GM13977 (cell line): ENCODE results near the gene CHKB.

ENCODE experiments used
- DNase-seq: peaks from one replicate; pipeline ENCODE4 v3.0.0; 2012; ENCODE audit warnings: low spot score
- CTCF ChIP-seq: IDR thresholded peaks from 2 replicates; pipeline ENCODE4 v1.5.1; 2012; ENCODE audit warnings: mild to moderate bottlenecking, control low read depth; ENCODE audit not compliant: insufficient read depth; ENCODE audit errors: extremely low read depth, missing control alignments
- in situ Hi-C: fragments of 300-500 bp; cut with MboI; formaldehyde crosslinking; loops from one replicate; pipeline ENCODE4 v1.12.0; 2022; ENCODE audit warnings: low sequenced_read_pairs, low pct_unique_long_range_greater_than_20kb, mixed read lengths, inconsistent platforms; ENCODE audit not compliant: unreplicated experiment

CHKB gene, protein sequence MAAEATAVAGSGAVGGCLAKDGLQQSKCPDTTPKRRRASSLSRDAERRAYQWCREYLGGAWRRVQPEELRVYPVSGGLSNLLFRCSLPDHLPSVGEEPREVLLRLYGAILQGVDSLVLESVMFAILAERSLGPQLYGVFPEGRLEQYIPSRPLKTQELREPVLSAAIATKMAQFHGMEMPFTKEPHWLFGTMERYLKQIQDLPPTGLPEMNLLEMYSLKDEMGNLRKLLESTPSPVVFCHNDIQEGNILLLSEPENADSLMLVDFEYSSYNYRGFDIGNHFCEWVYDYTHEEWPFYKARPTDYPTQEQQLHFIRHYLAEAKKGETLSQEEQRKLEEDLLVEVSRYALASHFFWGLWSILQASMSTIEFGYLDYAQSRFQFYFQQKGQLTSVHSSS

DNA sequence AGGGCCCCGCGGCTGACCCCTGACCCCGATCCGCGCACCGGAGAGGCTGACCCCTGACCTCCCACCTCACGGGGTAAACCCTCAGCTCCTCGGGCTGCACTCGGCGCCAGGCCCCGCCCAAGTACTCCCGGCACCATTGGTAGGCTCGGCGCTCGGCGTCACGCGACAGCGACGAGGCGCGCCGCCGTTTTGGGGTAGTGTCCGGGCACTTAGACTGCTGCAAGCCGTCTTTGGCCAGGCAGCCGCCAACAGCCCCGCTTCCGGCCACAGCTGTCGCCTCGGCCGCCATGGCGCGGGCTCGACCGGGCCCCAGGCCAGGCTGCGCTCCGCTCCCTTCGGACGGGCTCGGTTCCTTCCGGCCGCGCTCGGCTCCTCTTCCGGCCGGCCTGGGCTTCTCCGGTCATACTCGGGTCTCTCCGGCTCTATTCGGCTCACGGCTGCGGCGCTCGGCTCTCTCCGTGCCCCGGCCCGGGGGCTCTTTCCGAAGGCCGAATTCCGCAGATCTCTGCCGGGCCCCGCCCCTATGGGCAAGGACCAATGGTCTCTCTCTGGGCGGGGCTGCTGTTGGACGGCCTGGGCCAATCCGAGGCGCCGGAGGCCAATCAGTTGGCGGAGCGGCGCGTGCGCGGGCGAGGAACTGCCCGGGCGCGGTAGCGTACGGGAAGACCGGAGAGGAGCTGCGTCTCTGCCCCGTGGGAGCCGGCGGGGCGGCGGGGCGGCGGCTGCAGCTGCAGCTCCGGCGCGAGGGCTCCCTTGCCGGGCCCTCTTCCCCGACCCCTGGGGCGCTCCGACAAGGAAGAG, at the start of gene CHKB:
CHKB (minus strand) TSS at position 357 of the 801 bp plus-strand sequence; CDS start at position 289, 68 bp downstream.
- DNase-seq = peak; percentile 100
- no peak for TF ChIP-seq CTCF
- in situ Hi-C loops = no loop called here

DNA sequence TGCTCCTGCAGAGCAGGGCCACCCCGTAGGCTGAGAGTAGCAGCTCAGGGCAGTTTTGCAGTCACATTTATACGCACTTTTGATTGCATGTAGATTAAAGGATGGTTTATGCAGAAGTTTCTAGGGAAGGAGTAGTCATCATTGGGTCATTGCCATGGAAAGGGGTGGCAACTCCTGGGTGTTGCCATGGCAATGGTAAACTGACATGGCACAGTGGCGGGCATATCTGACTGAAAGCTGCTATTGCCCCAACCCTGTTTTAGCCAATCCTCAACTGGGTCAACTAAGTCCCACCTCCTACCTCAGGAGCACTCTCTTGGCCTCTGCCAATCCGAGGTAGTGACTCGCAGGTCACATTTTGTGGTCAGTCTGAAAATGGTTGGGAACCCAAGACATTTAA, 47.7 kb upstream of the CHKB start:
- in situ Hi-C loops = no loop called here
- no peak for DNase-seq
- TF ChIP-seq CTCF = no peak

GRCh38 chr22:50628543-50629134, 46.0 kb upstream of the CHKB start:
- in situ Hi-C loops = no loop called here
- TF ChIP-seq CTCF = no peak
- DNase-seq = no peak

DNA sequence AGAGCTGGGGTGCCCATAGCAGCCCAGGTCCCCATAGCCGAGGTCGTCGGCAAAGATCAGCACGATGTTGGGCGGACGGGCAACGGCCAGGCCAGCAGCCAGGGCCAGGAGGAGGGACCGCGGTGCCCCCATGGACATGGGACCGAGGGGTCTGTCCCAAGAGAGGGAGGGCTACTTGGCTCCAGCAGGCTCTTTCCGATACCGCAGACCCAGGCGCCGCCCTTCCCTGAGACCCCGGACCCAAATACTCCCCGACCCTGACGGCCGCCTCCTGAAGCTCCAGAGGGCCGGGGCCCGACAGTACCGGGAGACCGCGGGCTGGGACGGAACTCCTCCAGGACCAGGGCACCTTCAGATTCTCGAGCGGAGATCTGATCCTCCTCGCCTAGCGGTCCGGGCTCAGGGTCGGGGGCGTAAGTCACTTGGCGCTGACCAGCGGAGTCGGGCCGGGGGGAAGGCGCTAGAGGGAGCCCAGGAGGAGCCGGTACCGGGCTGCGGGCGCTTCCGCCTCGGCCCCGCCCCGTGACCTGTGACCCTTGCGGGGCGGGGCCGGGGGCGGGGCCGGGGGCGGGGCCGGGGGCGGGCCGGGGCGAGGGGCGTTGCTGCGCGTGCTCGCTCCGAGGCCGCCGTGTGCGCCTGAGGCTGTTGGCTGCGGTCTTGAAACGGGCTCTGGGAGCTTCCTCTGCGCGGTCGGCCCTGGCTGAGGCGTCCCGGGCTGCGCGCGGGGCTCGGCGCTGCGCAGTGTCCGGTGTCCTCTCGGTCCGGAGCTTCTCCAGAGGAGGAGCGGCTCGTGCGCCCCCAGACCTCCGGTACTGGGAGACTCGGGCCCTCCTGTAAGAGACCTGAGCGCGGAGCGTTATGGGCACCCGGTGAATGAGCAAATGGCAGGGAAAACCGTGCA, 45.2 kb upstream of the CHKB start, which contains the start of gene ARSA:
ARSA (minus strand) TSS at position 511 of the 901 bp plus-strand sequence; CDS start at position 138, 373 bp downstream.
- peak; percentile 67 for TF ChIP-seq CTCF
- peak; percentile 91 for DNase-seq
- in situ Hi-C loops = no loop called here

GRCh38 chr22:50626850-50627641, 44.4 kb upstream of the CHKB start:
- no peak for TF ChIP-seq CTCF
- DNase-seq = no peak
- in situ Hi-C loops = no loop called here
